ENCODE measurements around the gene SPAG16. TPM values are rescaled to one million over a fixed set of nuclear protein-coding genes. Genes with fewer than 3 reads are reported as not detected.
"Not testable (repeated sequence)": the region's sequence is repeated elsewhere in the genome, so short reads cannot be mapped to it uniquely, and the experiment has no call there.

Gene SPAG16
- total RNA-seq, 1 donor from 2014 or later, result 18.7 TPM

DNA sequence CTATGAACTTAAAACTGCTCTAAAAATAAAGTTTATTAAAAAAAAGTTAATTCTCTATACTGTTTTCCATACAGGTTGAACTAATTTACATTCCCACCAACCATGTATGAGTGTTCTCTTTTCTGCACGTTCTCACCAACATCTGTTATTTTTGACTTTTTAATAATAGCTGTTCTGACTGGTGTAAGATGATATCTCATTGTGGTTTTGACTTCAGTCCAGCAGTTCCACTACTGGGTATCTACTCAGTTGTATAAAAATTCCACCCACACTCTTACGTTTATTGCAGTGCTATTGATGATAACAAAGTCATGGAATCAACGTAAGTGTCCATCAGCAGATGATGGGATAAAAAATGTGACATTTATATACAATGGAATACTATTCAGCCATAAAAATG, 33.7 kb downstream of the SPAG16 start:
- DNase-seq (ENCODE audit: low spot score), result no peak
- no peaks in the 10 kb centered on the region for H3K27me3 Mint-ChIP-seq (ENCODE audit: low read depth)
- peaks cover 24% of the 10 kb centered on the region for H3K36me3 Mint-ChIP-seq (ENCODE audit: low read depth)
- H3K4me1 Mint-ChIP-seq (ENCODE audit: low read depth), result peaks cover 30% of the 10 kb centered on the region
- TF ChIP-seq, protein P1, sequence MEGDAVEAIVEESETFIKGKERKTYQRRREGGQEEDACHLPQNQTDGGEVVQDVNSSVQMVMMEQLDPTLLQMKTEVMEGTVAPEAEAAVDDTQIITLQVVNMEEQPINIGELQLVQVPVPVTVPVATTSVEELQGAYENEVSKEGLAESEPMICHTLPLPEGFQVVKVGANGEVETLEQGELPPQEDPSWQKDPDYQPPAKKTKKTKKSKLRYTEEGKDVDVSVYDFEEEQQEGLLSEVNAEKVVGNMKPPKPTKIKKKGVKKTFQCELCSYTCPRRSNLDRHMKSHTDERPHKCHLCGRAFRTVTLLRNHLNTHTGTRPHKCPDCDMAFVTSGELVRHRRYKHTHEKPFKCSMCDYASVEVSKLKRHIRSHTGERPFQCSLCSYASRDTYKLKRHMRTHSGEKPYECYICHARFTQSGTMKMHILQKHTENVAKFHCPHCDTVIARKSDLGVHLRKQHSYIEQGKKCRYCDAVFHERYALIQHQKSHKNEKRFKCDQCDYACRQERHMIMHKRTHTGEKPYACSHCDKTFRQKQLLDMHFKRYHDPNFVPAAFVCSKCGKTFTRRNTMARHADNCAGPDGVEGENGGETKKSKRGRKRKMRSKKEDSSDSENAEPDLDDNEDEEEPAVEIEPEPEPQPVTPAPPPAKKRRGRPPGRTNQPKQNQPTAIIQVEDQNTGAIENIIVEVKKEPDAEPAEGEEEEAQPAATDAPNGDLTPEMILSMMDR (IDR thresholded peaks at IDR 0.05), result no peak
- H3K27ac Mint-ChIP-seq (ENCODE audit: unreplicated experiment), result no peak overlapping the region
- H3K9me3 Mint-ChIP-seq (ENCODE audit: low read depth), result no peaks in the 10 kb centered on the region
- H3K4me3 Mint-ChIP-seq (ENCODE audit: unreplicated experiment), result no peak overlapping the region

DNA sequence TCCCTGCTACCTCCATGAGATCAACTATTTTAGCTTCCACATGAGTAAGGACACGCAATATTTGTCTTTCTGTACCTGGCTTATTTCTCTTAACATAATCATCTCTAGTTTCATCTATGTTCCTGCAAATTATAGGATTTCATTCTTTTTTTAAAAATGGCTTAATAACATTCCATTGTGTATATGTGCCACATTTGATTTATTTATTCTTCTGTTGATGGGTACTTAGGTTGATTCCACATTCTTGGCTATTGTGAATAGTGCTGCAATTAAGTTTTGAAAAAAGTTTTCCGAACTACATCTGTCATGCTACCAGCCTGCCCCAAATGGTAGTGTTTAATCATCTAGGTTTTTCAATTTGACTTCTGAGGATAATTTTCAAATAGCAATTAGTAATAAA, 36.3 kb downstream of the SPAG16 start:
- H3K4me3 Mint-ChIP-seq (ENCODE audit: unreplicated experiment), result no peak overlapping the region

DNA sequence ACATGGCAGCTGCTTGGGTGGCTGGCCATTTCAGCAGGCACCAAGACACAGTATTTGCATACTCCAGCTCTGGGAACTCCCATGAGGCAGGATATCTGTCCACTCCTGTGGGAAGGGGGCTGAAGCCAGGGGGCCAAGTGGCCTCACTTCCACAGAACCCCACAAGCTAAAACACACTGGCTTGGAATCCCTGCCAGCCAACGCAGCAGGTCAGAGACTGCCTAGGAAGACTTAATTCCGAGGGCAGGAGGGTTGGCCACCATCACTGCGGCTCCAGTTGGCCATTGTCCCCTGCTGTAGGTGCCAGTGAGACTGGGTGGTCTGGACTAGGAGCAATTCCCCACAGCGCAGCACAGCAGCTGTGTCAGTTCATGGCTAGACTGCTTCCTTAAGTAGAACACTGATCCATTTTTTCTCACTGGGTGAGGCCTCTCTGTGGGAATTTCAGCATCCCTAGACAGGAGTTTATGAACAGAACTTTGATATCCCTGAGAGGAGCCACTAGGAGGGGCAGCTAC, 52.0 kb downstream of the SPAG16 start:
- H3K36me3 Mint-ChIP-seq (ENCODE audit: low read depth), result peaks cover 22% of the 10 kb centered on the region

More for the DNA sequence above, 36.3 kb downstream of the SPAG16 start:
- peaks cover 24% of the 10 kb centered on the region for H3K4me1 Mint-ChIP-seq (ENCODE audit: low read depth)
- no peak for DNase-seq (ENCODE audit: low spot score)
- no peaks in the 10 kb centered on the region for H3K27me3 Mint-ChIP-seq (ENCODE audit: low read depth)
- peaks cover 30% of the 10 kb centered on the region for H3K36me3 Mint-ChIP-seq (ENCODE audit: low read depth)
- TF ChIP-seq, protein P1 (IDR thresholded peaks at IDR 0.05), result no peak
- peaks cover 11% of the 10 kb centered on the region for H3K9me3 Mint-ChIP-seq (ENCODE audit: low read depth)
- no peak overlapping the region for H3K27ac Mint-ChIP-seq (ENCODE audit: unreplicated experiment)

DNA sequence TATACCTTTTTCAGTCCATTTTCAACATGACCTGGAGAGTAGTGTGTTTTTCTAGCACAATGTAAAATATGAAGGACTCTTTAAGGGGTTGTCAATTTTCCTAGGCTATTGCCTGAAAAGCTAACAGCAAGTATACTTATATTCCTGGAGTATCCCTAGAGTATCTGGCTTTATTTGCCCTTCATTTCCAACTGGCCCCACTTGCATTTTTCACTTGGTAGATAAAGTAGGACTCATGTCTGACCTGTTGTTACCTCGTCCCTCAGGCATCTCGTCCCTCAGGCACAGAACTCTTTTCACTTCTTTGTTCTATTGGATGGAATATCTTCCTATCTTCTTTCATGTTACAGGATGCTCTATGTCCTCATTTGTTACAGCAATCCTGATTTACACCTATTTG, 69.2 kb downstream of the SPAG16 start:
- no peak overlapping the region for H3K4me3 Mint-ChIP-seq (ENCODE audit: unreplicated experiment)
- H3K27ac Mint-ChIP-seq (ENCODE audit: unreplicated experiment), result no peak overlapping the region
- H3K9me3 Mint-ChIP-seq (ENCODE audit: low read depth), result peaks cover 25% of the 10 kb centered on the region
- peaks cover 20% of the 10 kb centered on the region for H3K36me3 Mint-ChIP-seq (ENCODE audit: low read depth)
- no peak for DNase-seq (ENCODE audit: low spot score)
- TF ChIP-seq, protein P1 (IDR thresholded peaks at IDR 0.05), result no peak
- H3K4me1 Mint-ChIP-seq (ENCODE audit: low read depth), result no peaks in the 10 kb centered on the region
- no peaks in the 10 kb centered on the region for H3K27me3 Mint-ChIP-seq (ENCODE audit: low read depth)

More for the DNA sequence above, 52.0 kb downstream of the SPAG16 start:
- Mint-ChIP-seq H3K27me3 (ENCODE audit: low read depth) (no peaks in the 10 kb centered on the region), H3K4me3 (ENCODE audit: unreplicated experiment) (no peak overlapping the region), H3K27ac (ENCODE audit: unreplicated experiment) (no peak overlapping the region), H3K4me1 (ENCODE audit: low read depth) (no peaks in the 10 kb centered on the region), H3K9me3 (ENCODE audit: low read depth) (peaks cover 65% of the 10 kb centered on the region)
- TF ChIP-seq, protein P1 (IDR thresholded peaks at IDR 0.05), result no peak
- no peak for DNase-seq (ENCODE audit: low spot score)

DNA sequence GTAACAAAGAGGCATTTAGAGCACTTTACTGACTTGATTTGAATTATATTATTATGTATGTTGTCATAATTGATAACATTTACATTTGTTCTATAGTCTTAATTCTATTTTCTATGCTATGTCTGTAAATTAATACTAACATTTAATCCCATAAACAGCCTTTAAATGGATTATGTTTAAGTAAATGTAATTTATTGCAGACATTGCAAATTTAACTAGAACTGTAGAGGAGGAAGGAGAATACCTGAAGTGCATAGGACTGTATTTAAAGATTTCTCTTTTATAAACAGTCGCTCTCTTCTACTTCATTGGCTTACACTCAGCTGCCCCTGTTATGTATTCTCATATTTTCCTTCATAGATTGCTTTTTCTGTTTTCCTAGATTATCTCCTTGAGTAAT, 92.4 kb downstream of the SPAG16 start:
- DNase-seq (ENCODE audit: low spot score), result no peak
- Mint-ChIP-seq H3K4me1 (ENCODE audit: low read depth) (no peaks in the 10 kb centered on the region), H3K27ac (ENCODE audit: unreplicated experiment) (no peak overlapping the region), H3K4me3 (ENCODE audit: unreplicated experiment) (no peak overlapping the region), H3K27me3 (ENCODE audit: low read depth) (no peaks in the 10 kb centered on the region), H3K9me3 (ENCODE audit: low read depth) (no peaks in the 10 kb centered on the region), H3K36me3 (ENCODE audit: low read depth) (no peaks in the 10 kb centered on the region)
- TF ChIP-seq, protein P1 (IDR thresholded peaks at IDR 0.05), result no peak

DNA sequence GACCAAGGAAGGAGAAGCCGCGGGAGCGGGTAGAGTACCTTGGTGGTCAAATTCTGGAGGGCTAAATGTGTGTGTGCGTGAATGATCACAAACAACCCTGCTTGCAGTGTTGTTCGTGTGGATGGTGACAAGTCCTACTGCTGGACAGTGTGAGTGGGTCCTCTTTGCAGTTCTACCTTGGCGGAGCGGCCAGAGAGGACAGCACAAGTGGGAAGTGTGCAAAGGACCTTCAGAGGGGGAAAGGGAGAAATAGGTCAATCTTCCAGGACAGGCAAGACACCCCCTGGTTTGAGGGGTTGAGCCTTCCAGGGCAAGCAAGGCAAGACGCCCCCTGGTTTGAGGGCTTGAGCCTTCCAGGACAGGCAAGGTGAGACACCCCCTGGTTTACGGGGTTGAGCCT, 122.8 kb downstream of the SPAG16 start:
- H3K4me3 Mint-ChIP-seq (ENCODE audit: unreplicated experiment); H3K27ac Mint-ChIP-seq (ENCODE audit: unreplicated experiment); H3K27me3 Mint-ChIP-seq (ENCODE audit: low read depth); DNase-seq (ENCODE audit: low spot score); H3K4me1 Mint-ChIP-seq (ENCODE audit: low read depth); H3K36me3 Mint-ChIP-seq (ENCODE audit: low read depth); H3K9me3 Mint-ChIP-seq (ENCODE audit: low read depth): not testable (repeated sequence)

DNA sequence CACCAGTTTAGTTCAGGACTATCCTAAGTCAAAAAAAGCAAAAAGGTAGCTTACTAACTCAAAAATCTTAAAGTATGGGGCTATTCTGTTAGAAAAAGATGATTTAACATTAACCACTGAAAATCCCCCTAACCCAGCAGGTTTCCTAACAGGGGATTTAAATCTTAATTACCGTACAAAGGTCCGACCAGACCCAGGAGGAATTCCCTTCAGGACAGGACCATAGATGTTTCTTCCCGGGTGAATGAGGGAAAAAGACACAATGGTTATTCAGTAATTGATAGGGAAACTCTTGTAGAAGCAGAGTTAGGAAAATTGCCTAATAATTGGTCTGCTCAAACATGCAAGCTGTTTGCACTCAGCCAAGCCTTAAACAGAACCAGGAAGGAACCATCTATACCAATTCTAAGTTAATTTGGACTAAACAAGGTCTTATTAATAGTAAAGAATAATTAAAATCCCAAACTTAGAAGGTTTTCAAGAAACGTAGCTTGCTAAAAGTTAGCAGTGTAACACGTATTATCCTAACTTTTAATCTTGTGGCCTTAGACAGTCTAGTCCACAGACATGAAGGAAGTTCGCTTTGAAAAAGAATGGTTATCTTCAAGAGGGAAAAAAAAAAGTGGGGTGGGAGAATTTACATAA, 124.3 kb downstream of the SPAG16 start:
- H3K4me1 Mint-ChIP-seq (ENCODE audit: low read depth); H3K36me3 Mint-ChIP-seq (ENCODE audit: low read depth): not testable (repeated sequence)

DNA sequence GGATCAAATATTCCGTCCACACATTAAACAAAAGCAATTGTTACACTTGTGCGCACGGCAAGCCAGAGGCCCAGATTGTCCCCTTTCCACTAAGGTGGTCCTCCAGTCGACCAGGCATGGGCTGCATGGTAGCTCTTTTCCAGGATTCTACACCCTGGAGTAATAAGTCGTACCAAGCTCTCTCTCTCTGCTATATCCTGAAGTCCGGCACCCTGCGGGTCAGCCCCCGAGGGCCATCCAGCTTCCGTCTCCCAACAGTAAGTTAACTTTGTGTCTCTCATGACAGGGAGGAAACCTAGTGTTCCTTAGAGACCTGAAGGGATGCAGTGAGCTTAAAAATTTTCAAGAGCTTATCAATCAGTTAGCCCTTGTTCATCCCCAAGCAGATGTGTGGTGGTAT, 126.4 kb downstream of the SPAG16 start:
- not testable (repeated sequence) for H3K27ac Mint-ChIP-seq (ENCODE audit: unreplicated experiment); H3K27me3 Mint-ChIP-seq (ENCODE audit: low read depth); DNase-seq (ENCODE audit: low spot score); H3K9me3 Mint-ChIP-seq (ENCODE audit: low read depth); H3K36me3 Mint-ChIP-seq (ENCODE audit: low read depth); H3K4me3 Mint-ChIP-seq (ENCODE audit: unreplicated experiment); H3K4me1 Mint-ChIP-seq (ENCODE audit: low read depth)

More for the DNA sequence above, 124.3 kb downstream of the SPAG16 start:
- DNase-seq (ENCODE audit: low spot score); H3K4me3 Mint-ChIP-seq (ENCODE audit: unreplicated experiment); H3K9me3 Mint-ChIP-seq (ENCODE audit: low read depth); H3K27ac Mint-ChIP-seq (ENCODE audit: unreplicated experiment); H3K27me3 Mint-ChIP-seq (ENCODE audit: low read depth): not testable (repeated sequence)
